ENCODE data around the gene OTOP1.
"Not testable (repeated sequence)": the region's sequence is repeated elsewhere in the genome, so short reads cannot be mapped to it uniquely, and the experiment has no call there.

OTOP1 gene, protein sequence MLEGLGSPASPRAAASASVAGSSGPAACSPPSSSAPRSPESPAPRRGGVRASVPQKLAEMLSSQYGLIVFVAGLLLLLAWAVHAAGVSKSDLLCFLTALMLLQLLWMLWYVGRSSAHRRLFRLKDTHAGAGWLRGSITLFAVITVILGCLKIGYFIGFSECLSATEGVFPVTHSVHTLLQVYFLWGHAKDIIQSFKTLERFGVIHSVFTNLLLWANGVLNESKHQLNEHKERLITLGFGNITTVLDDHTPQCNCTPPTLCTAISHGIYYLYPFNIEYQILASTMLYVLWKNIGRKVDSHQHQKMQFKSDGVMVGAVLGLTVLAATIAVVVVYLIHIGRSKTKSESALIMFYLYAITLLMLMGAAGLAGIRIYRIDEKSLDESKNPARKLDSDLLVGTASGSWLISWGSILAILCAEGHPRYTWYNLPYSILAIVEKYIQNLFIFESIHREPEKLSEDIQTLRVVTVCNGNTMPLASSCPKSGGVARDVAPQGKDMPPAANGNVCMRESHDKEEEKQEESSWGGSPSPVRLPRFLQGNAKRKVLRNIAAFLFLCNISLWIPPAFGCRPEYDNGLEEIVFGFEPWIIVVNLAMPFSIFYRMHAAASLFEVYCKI

GRCh38 chr4:4226606-4227438, at the start of gene OTOP1:
OTOP1 (minus strand) TSS chr4:4226929; CDS start chr4:4226864, 65 bp downstream.
- DNase-seq (ENCODE audit: extremely low read depth in 1 of 2, low read depth in 1 of 2) = no peak

DNA sequence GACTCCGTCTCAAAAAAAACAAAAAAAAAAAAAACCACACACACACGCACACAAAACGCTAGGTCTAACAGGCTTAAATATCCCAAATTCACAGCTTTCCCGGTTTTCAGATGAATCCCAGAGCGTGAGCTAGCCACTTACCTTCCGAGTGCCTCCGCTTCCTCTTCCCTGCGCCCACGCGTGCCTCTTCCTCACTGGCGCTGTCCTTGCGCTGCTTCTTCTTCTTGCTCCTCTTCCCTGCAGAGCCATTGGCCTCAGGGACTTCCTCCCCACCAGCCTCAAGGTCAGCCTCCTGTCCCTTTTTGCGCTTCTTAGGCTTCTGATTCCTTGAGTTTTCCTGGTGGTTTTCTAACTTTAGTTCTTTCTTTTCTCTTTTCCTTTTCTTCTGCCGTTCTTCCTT, 47.5 kb upstream of the OTOP1 start:
- no peak for DNase-seq (ENCODE audit: extremely low read depth in 1 of 2, low read depth in 1 of 2)

DNA sequence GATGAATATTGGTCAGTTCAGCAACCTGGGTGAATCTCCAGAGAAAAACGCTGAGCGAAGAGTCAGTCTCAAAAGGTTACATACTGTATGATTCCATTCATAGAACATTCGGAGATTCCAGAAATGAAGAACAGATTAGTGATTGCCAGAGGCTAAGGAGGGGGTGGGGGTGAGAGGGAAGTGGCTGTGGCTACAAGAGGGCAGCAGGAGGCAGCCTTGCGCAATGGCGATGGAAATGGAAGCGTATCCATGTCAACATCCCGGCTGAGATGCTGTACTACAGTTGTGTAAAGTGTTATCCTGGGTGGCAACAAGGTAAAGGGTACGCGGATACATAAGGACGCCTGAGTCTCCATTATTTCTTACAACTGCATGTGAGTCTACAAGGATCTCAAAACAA, 45.2 kb upstream of the OTOP1 start:
- no peak for DNase-seq (ENCODE audit: extremely low read depth in 1 of 2, low read depth in 1 of 2)

DNA sequence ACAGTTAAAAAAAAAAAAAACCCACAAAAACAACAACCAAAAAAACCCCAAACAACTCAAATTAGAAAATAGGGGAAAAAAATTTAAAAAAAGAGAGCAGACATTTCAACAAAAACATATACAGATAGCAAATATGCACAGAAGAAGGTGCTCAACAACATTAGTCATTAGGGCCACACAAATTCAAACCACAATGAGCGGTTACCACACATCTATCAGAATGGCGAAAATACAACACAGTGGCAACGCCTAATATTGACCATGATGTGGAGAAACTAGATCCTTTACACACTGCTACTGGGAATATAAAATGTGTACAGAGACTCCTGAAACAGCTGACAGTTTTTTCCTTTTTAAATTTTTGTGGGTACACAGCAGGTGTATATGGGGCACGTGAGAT, 43.8 kb upstream of the OTOP1 start:
- no peak for DNase-seq (ENCODE audit: extremely low read depth in 1 of 2, low read depth in 1 of 2)

GRCh38 chr4:4269856-4270255, 43.1 kb upstream of the OTOP1 start:
- DNase-seq (ENCODE audit: extremely low read depth in 1 of 2, low read depth in 1 of 2) = no peak

- DNase-seq (ENCODE audit: extremely low read depth in 1 of 2, low read depth in 1 of 2) = no peak
Observed at GRCh38 chr4:4269331-4269731, 42.6 kb upstream of the OTOP1 start.

- DNase-seq (ENCODE audit: extremely low read depth in 1 of 2, low read depth in 1 of 2) = no peak
Observed at GRCh38 chr4:4268776-4269175, 42.0 kb upstream of the OTOP1 start.

DNA sequence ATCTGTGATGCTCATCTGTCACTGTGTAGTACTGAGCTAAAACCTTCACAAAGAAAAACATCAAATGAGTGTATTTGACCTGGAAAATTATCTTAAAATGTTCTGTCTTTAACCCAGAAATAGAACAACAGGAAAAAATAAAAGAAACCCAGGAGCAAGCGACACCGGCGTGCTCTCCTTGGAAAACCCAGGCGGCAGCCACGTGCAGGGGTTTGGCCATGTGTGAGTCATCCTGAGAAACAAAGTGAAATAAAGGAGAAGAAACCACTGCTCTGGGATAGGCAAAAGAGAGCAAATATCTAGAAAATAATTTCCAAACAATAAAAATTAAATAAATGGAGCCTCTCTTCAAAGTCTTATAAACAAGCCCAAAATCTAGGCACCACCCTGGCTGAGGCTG, 41.3 kb upstream of the OTOP1 start:
- no peak for DNase-seq (ENCODE audit: extremely low read depth in 1 of 2, low read depth in 1 of 2)

DNA sequence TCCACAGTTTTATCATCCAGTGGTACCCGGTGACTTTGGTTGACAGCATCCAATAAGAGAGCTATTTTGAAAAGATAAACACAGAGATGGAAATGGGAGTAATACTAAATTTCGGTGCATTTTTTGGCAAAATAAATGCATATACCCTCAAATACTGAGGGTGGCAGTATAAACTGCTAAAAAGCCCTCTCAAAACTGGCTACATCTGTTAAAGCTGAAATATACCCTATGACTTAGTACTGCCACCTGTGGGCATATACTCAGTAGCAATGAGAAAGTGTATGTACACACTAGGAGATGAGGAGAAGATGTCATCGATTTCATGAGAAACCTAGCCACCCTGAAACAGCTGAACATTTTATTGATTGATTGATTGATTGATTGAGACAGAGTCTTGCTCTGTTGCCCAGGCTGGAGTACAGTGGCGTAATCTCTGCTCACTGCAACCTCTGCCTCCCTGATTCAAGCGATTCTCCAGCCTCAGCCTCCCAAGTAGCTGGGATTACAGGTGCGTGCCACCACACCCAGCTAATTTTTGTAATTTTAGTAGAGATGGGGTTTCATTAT, 33.5 kb upstream of the OTOP1 start:
- no peak for DNase-seq (ENCODE audit: extremely low read depth in 1 of 2, low read depth in 1 of 2)

DNA sequence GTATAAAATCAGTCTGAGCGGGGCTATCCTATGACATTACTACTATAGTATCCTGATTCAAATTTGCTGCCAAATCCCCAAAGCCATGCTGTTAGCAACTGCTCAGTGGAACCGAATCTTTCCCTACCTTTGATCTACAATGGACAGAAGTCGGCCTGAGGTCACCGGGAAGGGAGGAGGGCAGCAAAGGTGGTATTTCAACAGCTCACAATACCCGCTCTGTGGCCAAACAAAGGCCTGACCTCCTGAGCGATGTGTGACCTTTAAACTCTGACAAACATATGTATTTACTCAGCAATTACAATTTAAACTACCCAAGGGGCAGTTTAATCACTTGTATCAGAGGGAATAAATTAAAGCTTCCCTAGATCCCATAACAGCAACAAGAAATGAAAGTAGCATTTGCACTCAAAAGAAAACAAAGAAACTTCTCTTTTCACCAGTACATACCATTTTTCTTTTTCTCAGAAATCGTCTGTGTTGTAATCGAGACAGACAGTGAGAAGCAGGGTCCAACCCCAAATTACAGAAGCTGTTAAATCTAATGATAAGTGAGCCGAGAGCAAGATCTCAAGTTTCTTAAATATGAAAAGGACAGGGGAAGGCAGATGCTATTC, 32.9 kb upstream of the OTOP1 start:
- DNase-seq (ENCODE audit: extremely low read depth in 1 of 2, low read depth in 1 of 2) = no peak

GRCh38 chr4:4257705-4258104, 31.0 kb upstream of the OTOP1 start:
- DNase-seq (ENCODE audit: extremely low read depth in 1 of 2, low read depth in 1 of 2) = not testable (repeated sequence)

- no peak for DNase-seq (ENCODE audit: extremely low read depth in 1 of 2, low read depth in 1 of 2)
Observed at GRCh38 chr4:4256799-4257198, 30.1 kb upstream of the OTOP1 start.

- no peak for DNase-seq (ENCODE audit: extremely low read depth in 1 of 2, low read depth in 1 of 2)
Observed at GRCh38 chr4:4254666-4255065, 27.9 kb upstream of the OTOP1 start.

DNA sequence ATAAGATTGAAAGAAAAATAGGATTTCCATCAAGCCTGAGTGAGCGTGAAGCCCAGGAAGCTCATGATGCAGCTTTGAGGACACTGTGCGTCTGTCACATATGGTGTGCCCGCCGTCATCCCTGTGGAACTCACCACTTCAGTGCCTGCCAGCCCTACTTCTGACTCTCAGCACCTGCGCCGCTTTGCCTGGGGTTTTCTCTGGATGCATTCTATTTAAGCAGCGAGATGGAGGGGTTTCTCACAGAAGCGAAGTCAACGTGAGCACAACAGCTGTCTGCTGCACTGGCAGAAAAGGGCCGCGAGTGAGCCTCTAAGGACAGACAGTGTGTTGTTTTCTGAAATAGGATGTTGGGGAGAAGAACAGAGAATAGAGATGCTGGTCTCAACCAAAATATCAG, 27.5 kb upstream of the OTOP1 start:
- DNase-seq (ENCODE audit: extremely low read depth in 1 of 2, low read depth in 1 of 2) = no peak

- DNase-seq (ENCODE audit: extremely low read depth in 1 of 2, low read depth in 1 of 2) = no peak
Observed at GRCh38 chr4:4249866-4250265, 23.1 kb upstream of the OTOP1 start.

DNA sequence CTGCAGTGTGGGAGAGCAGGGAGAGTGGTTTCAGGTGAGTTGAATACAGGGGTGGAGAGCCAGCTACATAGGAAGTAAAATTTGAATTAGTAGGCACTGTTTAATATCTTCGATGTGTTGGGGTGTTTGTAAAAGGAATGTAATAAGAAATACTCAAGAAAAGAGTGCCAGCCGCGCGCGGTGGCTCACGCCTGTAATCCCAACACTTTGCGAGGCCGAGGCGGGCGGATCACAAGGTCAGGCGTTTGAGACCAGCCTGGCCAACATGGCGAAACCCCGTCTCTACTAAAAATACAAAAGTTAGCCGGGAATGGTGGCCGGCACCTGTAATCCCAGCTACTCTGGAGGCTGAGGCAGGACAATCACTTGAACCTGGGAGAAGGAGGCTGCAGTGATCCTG, 22.6 kb upstream of the OTOP1 start:
- DNase-seq (ENCODE audit: extremely low read depth in 1 of 2, low read depth in 1 of 2) = not testable (repeated sequence)

- no peak for DNase-seq (ENCODE audit: extremely low read depth in 1 of 2, low read depth in 1 of 2)
Observed at GRCh38 chr4:4248885-4249203, 22.1 kb upstream of the OTOP1 start.

- peak; percentile 81 to 86 for DNase-seq (ENCODE audit: extremely low read depth in 1 of 2, low read depth in 1 of 2)
Observed at GRCh38 chr4:4248029-4248884, 21.5 kb upstream of the OTOP1 start, which contains the start of gene TMEM128. TMEM128 (minus strand) TSS chr4:4248223; CDS start chr4:4248202, 21 bp downstream.

GRCh38 chr4:4247696-4248028, 20.9 kb upstream of the OTOP1 start:
- DNase-seq (ENCODE audit: extremely low read depth in 1 of 2, low read depth in 1 of 2) = no peak

- DNase-seq (ENCODE audit: extremely low read depth in 1 of 2, low read depth in 1 of 2) = no peak
Observed at GRCh38 chr4:4245172-4245571, 18.4 kb upstream of the OTOP1 start.
